Fibroblast of mammary gland (primary cell): ENCODE measurements around the gene MSANTD7.

Experiments used
- DNase-seq: peaks from one replicate; pipeline ENCODE4 v3.0.0-alpha.2; 2010; ENCODE audit warnings: low read depth
- H3K4me3 ChIP-seq: 2 replicates; pipeline ENCODE4 v1.5.1; 2011; ENCODE audit warnings: low read depth, mild to moderate bottlenecking, low read length, moderate library complexity; ENCODE audit not compliant: control insufficient read depth
- TF ChIP-seq, protein P1 (sequence below): conservative IDR thresholded peaks from 2 replicates; pipeline ENCODE4 v1.5.1; 2011; ENCODE audit warnings: low read depth, low read length, inconsistent platforms; ENCODE audit not compliant: control insufficient read depth, insufficient read depth

The MSANTD7 gene

GRCh38 chr10:14884082-14884481 lies 46.0 kb downstream of the MSANTD7 start:
- TF ChIP-seq, protein P1, sequence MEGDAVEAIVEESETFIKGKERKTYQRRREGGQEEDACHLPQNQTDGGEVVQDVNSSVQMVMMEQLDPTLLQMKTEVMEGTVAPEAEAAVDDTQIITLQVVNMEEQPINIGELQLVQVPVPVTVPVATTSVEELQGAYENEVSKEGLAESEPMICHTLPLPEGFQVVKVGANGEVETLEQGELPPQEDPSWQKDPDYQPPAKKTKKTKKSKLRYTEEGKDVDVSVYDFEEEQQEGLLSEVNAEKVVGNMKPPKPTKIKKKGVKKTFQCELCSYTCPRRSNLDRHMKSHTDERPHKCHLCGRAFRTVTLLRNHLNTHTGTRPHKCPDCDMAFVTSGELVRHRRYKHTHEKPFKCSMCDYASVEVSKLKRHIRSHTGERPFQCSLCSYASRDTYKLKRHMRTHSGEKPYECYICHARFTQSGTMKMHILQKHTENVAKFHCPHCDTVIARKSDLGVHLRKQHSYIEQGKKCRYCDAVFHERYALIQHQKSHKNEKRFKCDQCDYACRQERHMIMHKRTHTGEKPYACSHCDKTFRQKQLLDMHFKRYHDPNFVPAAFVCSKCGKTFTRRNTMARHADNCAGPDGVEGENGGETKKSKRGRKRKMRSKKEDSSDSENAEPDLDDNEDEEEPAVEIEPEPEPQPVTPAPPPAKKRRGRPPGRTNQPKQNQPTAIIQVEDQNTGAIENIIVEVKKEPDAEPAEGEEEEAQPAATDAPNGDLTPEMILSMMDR, result no peak
- no peak for DNase-seq
- no peak overlapping the region for H3K4me3 ChIP-seq
